Vagina (tissue), 2 donors: ENCODE measurements around the gene WDR74.

ENCODE experiments used
- POLR2AphosphoS5 ChIP-seq, 2 donors: sonication (generic); formaldehyde crosslinking; IDR thresholded peaks; one replicate each; pipeline ENCODE4 v1.9.0; 2017; ENCODE audit warnings: antibody characterized with exemption in 2 of 2, mild to moderate bottlenecking in 2 of 2, low read depth in 1 of 2; ENCODE audit not compliant: insufficient read depth in 1 of 2
- TF ChIP-seq, protein P1 (sequence below), 3 experiments: fragments of 450-650 bp in 2 of 3; fragments of 200-600 bp in 1 of 3; sonication (generic) in 1 of 3; IDR thresholded peaks; one replicate each; pipeline ENCODE4 v1.5.1; 2017 to 2019; ENCODE audit warnings: antibody characterized with exemption in 3 of 3, mild to moderate bottlenecking in 2 of 3, moderate library complexity in 2 of 3

DNA sequence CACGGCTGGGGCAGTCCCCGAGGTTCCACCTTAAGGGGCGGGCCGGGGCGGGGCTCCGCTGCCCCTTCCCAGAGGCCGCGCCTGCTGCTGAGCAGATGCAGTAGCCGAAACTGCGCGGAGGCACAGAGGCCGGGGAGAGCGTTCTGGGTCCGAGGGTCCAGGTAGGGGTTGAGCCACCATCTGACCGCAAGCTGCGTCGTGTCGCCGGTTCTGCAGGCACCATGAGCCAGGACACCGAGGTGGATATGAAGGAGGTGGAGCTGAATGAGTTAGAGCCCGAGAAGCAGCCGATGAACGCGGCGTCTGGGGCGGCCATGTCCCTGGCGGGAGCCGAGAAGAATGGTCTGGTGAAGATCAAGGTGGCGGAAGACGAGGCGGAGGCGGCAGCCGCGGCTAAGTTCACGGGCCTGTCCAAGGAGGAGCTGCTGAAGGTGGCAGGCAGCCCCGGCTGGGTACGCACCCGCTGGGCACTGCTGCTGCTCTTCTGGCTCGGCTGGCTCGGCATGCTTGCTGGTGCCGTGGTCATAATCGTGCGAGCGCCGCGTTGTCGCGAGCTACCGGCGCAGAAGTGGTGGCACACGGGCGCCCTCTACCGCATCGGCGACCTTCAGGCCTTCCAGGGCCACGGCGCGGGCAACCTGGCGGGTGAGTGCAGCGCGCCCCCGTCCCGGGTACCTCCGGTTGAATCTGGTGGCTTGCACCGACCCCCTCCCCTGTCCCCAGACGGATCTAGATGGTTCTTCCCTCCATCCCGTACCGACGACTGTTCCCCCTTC is 41.6 kb upstream of the WDR74 start, which contains the start of gene SLC3A2:
- TF ChIP-seq, protein P1, sequence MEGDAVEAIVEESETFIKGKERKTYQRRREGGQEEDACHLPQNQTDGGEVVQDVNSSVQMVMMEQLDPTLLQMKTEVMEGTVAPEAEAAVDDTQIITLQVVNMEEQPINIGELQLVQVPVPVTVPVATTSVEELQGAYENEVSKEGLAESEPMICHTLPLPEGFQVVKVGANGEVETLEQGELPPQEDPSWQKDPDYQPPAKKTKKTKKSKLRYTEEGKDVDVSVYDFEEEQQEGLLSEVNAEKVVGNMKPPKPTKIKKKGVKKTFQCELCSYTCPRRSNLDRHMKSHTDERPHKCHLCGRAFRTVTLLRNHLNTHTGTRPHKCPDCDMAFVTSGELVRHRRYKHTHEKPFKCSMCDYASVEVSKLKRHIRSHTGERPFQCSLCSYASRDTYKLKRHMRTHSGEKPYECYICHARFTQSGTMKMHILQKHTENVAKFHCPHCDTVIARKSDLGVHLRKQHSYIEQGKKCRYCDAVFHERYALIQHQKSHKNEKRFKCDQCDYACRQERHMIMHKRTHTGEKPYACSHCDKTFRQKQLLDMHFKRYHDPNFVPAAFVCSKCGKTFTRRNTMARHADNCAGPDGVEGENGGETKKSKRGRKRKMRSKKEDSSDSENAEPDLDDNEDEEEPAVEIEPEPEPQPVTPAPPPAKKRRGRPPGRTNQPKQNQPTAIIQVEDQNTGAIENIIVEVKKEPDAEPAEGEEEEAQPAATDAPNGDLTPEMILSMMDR (IDR thresholded peaks at IDR 0.05), result peak in 2 of 3 experiments; percentile 44 to 72
- peak; percentile 82 to 100 for TF ChIP-seq POLR2AphosphoS5 (IDR thresholded peaks at IDR 0.05; ENCODE audit: insufficient read depth in 1 of 2, low read depth in 1 of 2)
